Bone marrow (tissue), 2 donors: ENCODE data around the gene CST6.
A peak's percentile ranks its signal among the peaks of the same experiment; 100 is the strongest.
"Not testable (repeated sequence)": the region's sequence is repeated elsewhere in the genome, so short reads cannot be mapped to it uniquely, and the experiment has no call there.

Experiments
- DNase-seq, 2 donors: peaks; one replicate each; lab custom pipeline; 2025; lab: John Stamatoyannopoulos, UW

CST6 gene

GRCh38 chr11:65983589-65983987, 28.2 kb upstream of the CST6 start:
- DNase-seq = no peak

GRCh38 chr11:65987336-65987735, 24.5 kb upstream of the CST6 start:
- DNase-seq = no peak

- DNase-seq = peak; percentile 51 to 97
These were observed 22.8 kb upstream of the CST6 start for GRCh38 chr11:65988791-65989592.

- no peak for DNase-seq
These were observed 19.8 kb upstream of the CST6 start for GRCh38 chr11:65992056-65992455.

GRCh38 chr11:65997286-65997685, 14.5 kb upstream of the CST6 start:
- DNase-seq = no peak

GRCh38 chr11:66001942-66002647, 9.7 kb upstream of the CST6 start, which contains the start of the genes BANF1 and EIF1AD:
Gene BANF1, plus strand, starts transcription at chr11:66002503. Its CDS starts 748 bp downstream, at chr11:66003251.
Gene EIF1AD, minus strand, starts transcription at chr11:66002157. Its CDS starts 1,768 bp downstream, at chr11:66000389.
- peak; percentile 92 to 100 for DNase-seq

- DNase-seq = peak in 1 of 2 donors; percentile 37
These were observed 9.1 kb upstream of the CST6 start for GRCh38 chr11:66002648-66003225.

- DNase-seq = no peak
These were observed 8.5 kb upstream of the CST6 start for GRCh38 chr11:66003291-66003690.

GRCh38 chr11:66004186-66004585, 7.6 kb upstream of the CST6 start:
- no peak for DNase-seq

GRCh38 chr11:66006134-66006890, 5.5 kb upstream of the CST6 start:
- no peak for DNase-seq

- DNase-seq = no peak
These were observed 5.0 kb upstream of the CST6 start for GRCh38 chr11:66006891-66007176.

- no peak for DNase-seq
These were observed 4.6 kb upstream of the CST6 start for GRCh38 chr11:66007201-66007634.

GRCh38 chr11:66008095-66008467, 3.7 kb upstream of the CST6 start:
- no peak for DNase-seq

GRCh38 chr11:66008468-66009101, 3.2 kb upstream of the CST6 start:
- no peak for DNase-seq

GRCh38 chr11:66010036-66010435, 1.8 kb upstream of the CST6 start:
- DNase-seq = not testable (repeated sequence)

GRCh38 chr11:66011239-66011784, 496 bp upstream of the CST6 start:
- DNase-seq = no peak

GRCh38 chr11:66012371-66012945, 650 bp downstream of the CST6 start:
- DNase-seq = no peak

GRCh38 chr11:66012946-66013761, 1.3 kb downstream of the CST6 start:
- peak in 1 of 2 donors; percentile 21 for DNase-seq

GRCh38 chr11:66013762-66014100, 1.9 kb downstream of the CST6 start:
- DNase-seq = no peak

- no peak for DNase-seq
These were observed 3.1 kb downstream of the CST6 start for GRCh38 chr11:66014804-66015453.
